ENCODE measurements around the gene GPN1.
"Not testable (repeated sequence)": the region's sequence is repeated elsewhere in the genome, so short reads cannot be mapped to it uniquely, and the experiment has no call there.

Gene GPN1

GRCh38 chr2:27627963-27628766 is 685 bp upstream of the GPN1 start:
- peak; percentile 90 for DNase-seq

GRCh38 chr2:27630257-27630656 is 1.4 kb downstream of the GPN1 start:
- not testable (repeated sequence) for DNase-seq

GRCh38 chr2:27634291-27634690 is 5.4 kb downstream of the GPN1 start:
- DNase-seq, result no peak

- peak; percentile 63 for DNase-seq
Measured at GRCh38 chr2:27636766-27637165, 7.9 kb downstream of the GPN1 start.

- peak; percentile 97 for DNase-seq
Measured at GRCh38 chr2:27638037-27638637, 9.3 kb downstream of the GPN1 start.

GRCh38 chr2:27638709-27639108 is 9.9 kb downstream of the GPN1 start:
- peak; percentile 86 for DNase-seq

GRCh38 chr2:27640722-27641245 is 11.9 kb downstream of the GPN1 start:
- no peak for DNase-seq

GRCh38 chr2:27645197-27645596 is 16.3 kb downstream of the GPN1 start:
- DNase-seq, result no peak

- DNase-seq, result no peak
Measured at GRCh38 chr2:27647289-27647688, 18.4 kb downstream of the GPN1 start.

GRCh38 chr2:27647737-27648136 is 18.9 kb downstream of the GPN1 start:
- no peak for DNase-seq

GRCh38 chr2:27651056-27651455 is 22.2 kb downstream of the GPN1 start:
- no peak for DNase-seq

- no peak for DNase-seq
Measured at GRCh38 chr2:27652341-27652740, 23.5 kb downstream of the GPN1 start.

- DNase-seq, result no peak
Measured at GRCh38 chr2:27652790-27653189, 23.9 kb downstream of the GPN1 start.

GRCh38 chr2:27653397-27653796 is 24.5 kb downstream of the GPN1 start:
- DNase-seq, result no peak

- peak; percentile 20 for DNase-seq
Measured at GRCh38 chr2:27655155-27655951, 26.5 kb downstream of the GPN1 start.

- DNase-seq, result no peak
Measured at GRCh38 chr2:27661371-27661770, 32.5 kb downstream of the GPN1 start.

- DNase-seq, result peak; percentile 81
Measured at GRCh38 chr2:27663285-27664153, 34.7 kb downstream of the GPN1 start, which contains the start of the genes SLC4A1AP and SUPT7L. TSS of gene SLC4A1AP (plus strand) at chr2:27663889. CDS start at chr2:27663915, 26 bp downstream. TSS of gene SUPT7L (minus strand) at chr2:27663614. CDS start at chr2:27662192, 1,422 bp downstream.

GRCh38 chr2:27664154-27664574 is 35.3 kb downstream of the GPN1 start:
- DNase-seq, result no peak

- DNase-seq, result no peak
Measured at GRCh38 chr2:27664622-27665363, 35.9 kb downstream of the GPN1 start.

- DNase-seq, result no peak
Measured at GRCh38 chr2:27667446-27667845, 38.6 kb downstream of the GPN1 start.

GRCh38 chr2:27671235-27671634 is 42.4 kb downstream of the GPN1 start:
- DNase-seq, result no peak

Data from HCEC 1CT (cell line).